T47D (cell line): ENCODE data around the gene FAM13A.
A peak's percentile ranks its signal among the peaks of the same experiment; 100 is the strongest.

Experiments
- DNase-seq, 2 experiments: peaks; one replicate each; pipeline versions ENCODE4 v3.0.0 to v3.0.0-alpha.2; 2011 to 2012; ENCODE audit warnings: low read depth in 1 of 2, low spot score in 1 of 2
- JUND ChIP-seq: IDR thresholded peaks from 2 replicates; pipeline ENCODE4 v1.6.1; 2012; ENCODE audit warnings: low read depth
- in situ Hi-C: cut with HindIII; loops from 2 replicates; pipeline ENCODE4 v1.10.0; 2016; ENCODE audit warnings: low sequenced_read_pairs, low pct_unique_long_range_greater_than_20kb

Gene FAM13A

DNA sequence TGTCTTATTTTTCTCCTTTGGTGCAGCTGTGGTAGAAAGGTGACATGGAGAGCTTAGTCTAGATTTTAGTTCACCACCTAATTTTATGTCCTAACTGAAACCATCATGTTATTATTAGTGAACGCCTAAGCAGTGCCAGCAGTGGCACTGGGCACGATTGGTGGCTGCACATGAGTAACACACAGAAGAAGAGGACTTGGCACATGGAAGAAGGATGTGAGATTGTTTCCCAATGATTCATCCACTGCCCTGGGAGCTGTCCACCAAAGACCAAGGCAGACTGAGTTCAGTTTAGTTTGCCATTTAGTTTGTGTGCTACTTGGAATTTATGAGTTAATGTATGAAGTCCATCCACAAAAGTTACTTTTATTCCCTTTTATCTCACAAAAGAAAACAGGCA lies 291.3 kb downstream of the FAM13A start:
- in situ Hi-C loops: no loop called here
- TF ChIP-seq JUND: no peak
- peak in 1 of 2 experiments; percentile 54 for DNase-seq

DNA sequence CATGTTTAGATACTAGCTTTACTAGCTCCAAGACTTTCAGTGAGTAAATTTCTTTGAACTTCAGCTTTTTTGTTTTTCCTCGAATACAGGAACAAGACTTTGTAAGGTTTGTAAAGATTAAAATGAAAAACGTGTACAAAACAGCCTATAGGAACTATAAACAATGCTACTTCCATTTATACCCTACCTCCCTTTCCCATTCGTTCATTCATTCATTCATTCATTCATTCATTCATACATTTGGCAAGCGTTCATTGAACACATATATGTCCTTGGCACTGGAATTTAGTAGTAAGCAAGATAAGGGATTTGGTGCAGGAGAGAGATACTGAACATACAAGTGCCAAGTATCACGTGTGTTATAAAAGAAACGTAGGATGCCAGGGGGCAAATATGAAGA lies 293.9 kb downstream of the FAM13A start:
- no peak for TF ChIP-seq JUND
- in situ Hi-C loops: no loop called here
- DNase-seq: no peak

- in situ Hi-C loops: no loop called here
- DNase-seq: no peak
- TF ChIP-seq JUND: no peak
Measured at GRCh38 chr4:88761861-88762523, 295.0 kb downstream of the FAM13A start.

DNA sequence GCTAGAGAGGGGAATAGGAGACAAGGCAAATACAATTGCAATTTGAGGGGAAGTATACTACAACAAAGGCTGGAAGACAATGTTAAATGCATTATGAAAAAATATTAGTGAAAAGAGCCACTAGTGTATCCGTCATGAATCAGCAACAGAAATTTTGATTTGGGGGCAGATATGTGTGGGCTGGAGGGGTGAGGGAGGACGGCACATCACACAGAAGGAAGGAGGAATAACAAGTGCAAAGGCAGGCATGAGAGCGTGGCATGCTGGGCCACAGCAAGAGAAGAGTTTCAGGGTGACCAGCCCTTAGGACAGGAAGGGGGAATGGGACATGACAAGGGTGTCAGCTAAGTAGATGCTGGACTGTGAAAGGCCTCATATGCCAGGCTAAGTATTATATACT lies 295.6 kb downstream of the FAM13A start:
- no peak for TF ChIP-seq JUND
- DNase-seq: no peak
- in situ Hi-C loops: no loop called here

DNA sequence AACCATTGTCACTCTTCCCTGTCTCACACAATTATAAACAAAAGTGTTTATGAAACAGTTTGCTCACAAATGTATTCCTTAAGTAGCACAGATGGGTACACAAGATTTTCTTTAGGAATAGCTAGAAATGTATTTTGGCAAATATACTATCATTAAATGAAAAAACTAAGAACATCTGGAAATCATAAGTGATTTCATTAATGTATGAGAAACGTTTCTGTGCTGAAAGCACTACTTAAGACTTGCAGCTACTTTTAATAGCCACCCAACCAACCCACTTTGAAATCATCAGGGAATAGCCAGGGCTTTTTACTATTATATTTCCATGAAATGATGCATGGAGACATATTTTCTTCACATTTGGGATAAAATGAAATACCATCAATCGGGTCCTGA lies 297.1 kb downstream of the FAM13A start:
- in situ Hi-C loops: no loop called here
- no peak for DNase-seq
- TF ChIP-seq JUND: no peak

GRCh38 chr4:88759039-88759894 lies 297.7 kb downstream of the FAM13A start:
- TF ChIP-seq JUND: no peak
- no peak for DNase-seq
- in situ Hi-C loops: no loop called here

DNA sequence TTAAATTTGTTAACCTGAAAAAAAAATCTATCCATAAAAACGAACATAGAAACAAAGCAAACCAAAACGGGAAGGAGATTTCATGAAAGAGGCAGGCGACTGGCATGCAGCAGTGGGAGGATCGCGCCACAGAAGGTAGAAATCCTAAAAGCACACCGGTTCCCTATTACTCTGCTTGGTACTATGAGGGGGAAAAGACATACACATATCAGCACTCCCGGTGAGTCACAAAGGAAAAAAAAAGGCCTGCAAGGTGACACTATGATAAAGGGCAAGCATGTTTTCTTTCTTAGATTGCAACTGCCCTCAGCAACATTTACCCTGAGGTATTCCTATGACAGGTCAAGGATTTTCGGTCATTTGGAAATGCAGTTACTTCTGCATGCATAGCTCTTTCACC lies 298.7 kb downstream of the FAM13A start:
- no peak for TF ChIP-seq JUND
- in situ Hi-C loops: no loop called here
- no peak for DNase-seq

DNA sequence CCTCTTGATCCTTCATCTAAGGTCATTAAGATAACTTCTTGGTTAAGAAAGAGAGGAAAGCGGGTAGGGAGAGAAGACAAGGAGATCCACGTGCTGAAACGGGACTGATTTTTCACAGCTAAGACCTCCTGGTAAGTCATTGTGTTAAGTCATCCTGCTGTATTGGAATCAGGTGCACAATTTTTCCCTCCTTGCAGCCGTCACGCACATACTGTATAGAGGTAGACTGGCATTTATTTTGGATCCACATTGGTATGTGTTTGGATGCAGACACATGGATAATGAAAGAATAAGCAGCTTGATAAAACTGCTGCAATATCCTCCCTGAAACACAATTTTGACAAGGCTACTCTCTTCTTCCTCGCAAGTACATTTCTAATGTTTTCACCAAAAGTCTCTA lies 299.2 kb downstream of the FAM13A start:
- no peak for DNase-seq
- in situ Hi-C loops: no loop called here
- TF ChIP-seq JUND: no peak

DNA sequence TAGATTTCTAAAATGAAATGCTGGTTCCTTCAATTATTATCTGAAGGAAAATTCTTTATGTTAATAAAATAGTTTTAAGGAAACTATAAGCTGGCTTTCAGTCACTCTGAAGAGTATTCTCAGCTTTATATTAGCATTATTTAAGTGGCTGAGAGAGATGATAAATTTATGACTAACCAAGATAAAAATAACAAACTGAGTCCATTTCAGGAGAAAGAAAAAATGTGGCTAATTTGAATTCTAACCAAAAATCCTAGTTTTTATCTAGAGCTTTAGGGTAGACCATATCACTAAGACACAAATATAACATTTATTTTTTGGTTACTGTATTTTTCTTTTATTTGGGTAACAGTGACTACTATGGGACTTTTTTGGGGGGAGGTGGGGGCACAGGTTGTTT lies 299.9 kb downstream of the FAM13A start:
- no peak for TF ChIP-seq JUND
- no peak for DNase-seq
- in situ Hi-C loops: no loop called here

DNA sequence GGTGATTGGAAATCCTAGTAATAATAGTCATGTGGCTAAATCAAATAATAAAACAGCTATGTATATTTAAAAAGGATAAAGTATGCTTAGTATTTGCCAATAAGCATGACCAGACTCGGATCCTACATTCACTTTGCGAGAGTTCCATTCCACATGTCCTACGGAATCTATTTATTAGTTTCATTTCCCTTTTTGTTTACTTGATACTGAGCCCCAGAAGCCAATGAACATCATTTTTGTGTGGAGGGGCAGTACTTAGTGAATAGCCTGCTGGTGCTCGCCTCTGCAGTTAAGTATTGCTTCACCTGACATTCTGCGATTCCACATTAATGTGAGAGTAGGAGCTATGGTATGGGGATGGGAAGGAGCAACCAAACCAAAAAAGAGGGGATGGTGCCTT lies 300.8 kb downstream of the FAM13A start:
- no peak for TF ChIP-seq JUND
- DNase-seq: no peak
- in situ Hi-C loops: no loop called here

- in situ Hi-C loops: no loop called here
- DNase-seq: no peak
- no peak for TF ChIP-seq JUND
Measured at GRCh38 chr4:88755454-88755853, 301.5 kb downstream of the FAM13A start.

GRCh38 chr4:88754796-88755195 lies 302.2 kb downstream of the FAM13A start:
- in situ Hi-C loops: no loop called here

More at GRCh38 chr4:88754796-88755195, 302.2 kb downstream of the FAM13A start:
- no peak for DNase-seq
- TF ChIP-seq JUND: no peak
